ENCODE data around the gene WDR75. TPM values are rescaled to one million over a fixed set of nuclear protein-coding genes. Genes with fewer than 3 reads are reported as not detected.

WDR75 gene
- polyA plus RNA-seq, 3 donors = 3.9 to 20.7 (median 5.8) TPM

DNA sequence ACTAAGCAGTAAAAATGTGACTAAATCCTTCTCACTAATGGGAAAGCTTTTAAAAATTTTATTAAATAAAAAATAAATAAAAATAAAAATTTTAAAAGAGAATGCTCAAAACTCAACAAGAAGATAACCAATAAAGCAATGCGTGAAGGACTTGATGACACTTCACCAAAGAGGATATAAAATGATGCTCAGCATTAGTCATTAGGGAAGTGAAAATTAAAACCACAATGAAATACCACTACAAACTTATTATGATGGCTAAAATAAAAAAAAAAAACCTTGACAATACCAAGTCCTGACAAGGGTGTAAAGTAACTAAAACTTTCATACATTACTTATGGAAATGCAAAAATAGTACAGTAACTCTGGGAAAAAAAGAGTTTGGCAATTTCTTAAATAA, 3.3 kb upstream of the WDR75 start:
- TF ChIP-seq, protein P1, sequence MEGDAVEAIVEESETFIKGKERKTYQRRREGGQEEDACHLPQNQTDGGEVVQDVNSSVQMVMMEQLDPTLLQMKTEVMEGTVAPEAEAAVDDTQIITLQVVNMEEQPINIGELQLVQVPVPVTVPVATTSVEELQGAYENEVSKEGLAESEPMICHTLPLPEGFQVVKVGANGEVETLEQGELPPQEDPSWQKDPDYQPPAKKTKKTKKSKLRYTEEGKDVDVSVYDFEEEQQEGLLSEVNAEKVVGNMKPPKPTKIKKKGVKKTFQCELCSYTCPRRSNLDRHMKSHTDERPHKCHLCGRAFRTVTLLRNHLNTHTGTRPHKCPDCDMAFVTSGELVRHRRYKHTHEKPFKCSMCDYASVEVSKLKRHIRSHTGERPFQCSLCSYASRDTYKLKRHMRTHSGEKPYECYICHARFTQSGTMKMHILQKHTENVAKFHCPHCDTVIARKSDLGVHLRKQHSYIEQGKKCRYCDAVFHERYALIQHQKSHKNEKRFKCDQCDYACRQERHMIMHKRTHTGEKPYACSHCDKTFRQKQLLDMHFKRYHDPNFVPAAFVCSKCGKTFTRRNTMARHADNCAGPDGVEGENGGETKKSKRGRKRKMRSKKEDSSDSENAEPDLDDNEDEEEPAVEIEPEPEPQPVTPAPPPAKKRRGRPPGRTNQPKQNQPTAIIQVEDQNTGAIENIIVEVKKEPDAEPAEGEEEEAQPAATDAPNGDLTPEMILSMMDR (IDR thresholded peaks at IDR 0.05) = no peak
- Histone ChIP-seq H3K9me3 (replicated peaks in 1 of 2; ENCODE audit: control insufficient read depth in 1 of 2, insufficient read depth in 1 of 2, low read length in 2 of 2) (no peaks in the 10 kb centered on the region), H2AFZ (ENCODE audit: insufficient read depth, low read depth, low read length, poor library complexity, severe bottlenecking) (no peak overlapping the region), H3K79me2 (ENCODE audit: insufficient read depth, low read length) (peaks cover 16% of the 10 kb centered on the region), H3K36me3 (replicated peaks in 1 of 2; ENCODE audit: control insufficient read depth in 1 of 2, insufficient read depth in 2 of 2, low read length in 2 of 2) (no peaks in the 10 kb centered on the region), H3K27ac (ENCODE audit: low read depth in 1 of 2, low read length in 2 of 2) (no peak overlapping the region), H3K4me3 (replicated peaks in 1 of 3; ENCODE audit: low read depth in 2 of 3, low read length in 3 of 3) (no peak overlapping the region), H3K4me1 (ENCODE audit: control insufficient read depth in 1 of 2, insufficient read depth in 2 of 2, low read length in 2 of 2) (peaks cover 12 to 27% of the 10 kb centered on the region in 2 donors), H3K9ac (ENCODE audit: insufficient read depth, low read length, poor library complexity, severe bottlenecking) (no peak overlapping the region), H4K20me1 (ENCODE audit: insufficient read depth, low read length) (no peaks in the 10 kb centered on the region), H3K4me2 (replicated peaks; ENCODE audit: extremely low read depth, low read length, poor library complexity, severe bottlenecking) (no peak overlapping the region), H3K27me3 (ENCODE audit: control insufficient read depth in 2 of 2, insufficient read depth in 2 of 2, low read length in 2 of 2) (no peaks in the 10 kb centered on the region)
- DNase-seq = peak; percentile 43 to 71 (median 67)
- intact Hi-C loops (cut with micrococcal nuclease) = no loop called here
- Mint-ChIP-seq H3K27ac (no peak overlapping the region), H3K36me3 (no peaks in the 10 kb centered on the region), H3K27me3 (ENCODE audit: low read depth in 3 of 3) (peaks cover 0 to 5% (median 2%) of the 10 kb centered on the region in 3 donors), H3K4me1 (peaks cover 15% of the 10 kb centered on the region), H3K4me3 (no peak overlapping the region), H3K9me3 (peaks cover 0 to 6% (median 2%) of the 10 kb centered on the region in 7 donors)
- no CpG with 5 or more reads among the region's 1 CpG for WGBS (ENCODE audit: insufficient coverage)

DNA sequence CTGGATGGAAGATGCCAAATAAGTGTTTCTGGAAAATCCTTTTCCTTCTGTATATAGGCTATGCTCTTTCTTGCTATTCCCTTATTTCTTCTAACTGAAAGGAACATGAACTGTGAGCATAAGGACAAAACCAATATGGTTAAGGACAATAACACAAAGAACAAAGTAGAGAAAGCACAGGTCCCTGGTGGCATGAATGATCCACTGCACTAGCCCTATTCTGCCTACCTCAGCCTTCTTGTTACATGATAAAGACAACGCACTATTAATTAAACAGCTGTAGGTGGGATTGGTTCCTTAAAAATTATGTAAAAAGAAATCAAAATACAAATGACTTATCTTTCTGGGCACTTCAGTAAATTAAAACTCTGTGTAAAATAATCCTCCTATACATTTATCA, 1.9 kb upstream of the WDR75 start:
- H3K4me1 ChIP-seq (ENCODE audit: control insufficient read depth in 1 of 2, insufficient read depth in 2 of 2, low read length in 2 of 2) = peaks cover 12 to 34% of the 10 kb centered on the region in 2 donors
- no peak overlapping the region for H3K27ac ChIP-seq (ENCODE audit: low read depth in 1 of 2, low read length in 2 of 2)
- H3K9me3 Mint-ChIP-seq = peaks cover 0 to 4% (median 2%) of the 10 kb centered on the region in 7 donors
- intact Hi-C loops (cut with micrococcal nuclease) = no loop called here
- TF ChIP-seq, protein P1 (IDR thresholded peaks at IDR 0.05) = no peak
- no peak overlapping the region for H2AFZ ChIP-seq (ENCODE audit: insufficient read depth, low read depth, low read length, poor library complexity, severe bottlenecking)
- H3K36me3 ChIP-seq (replicated peaks in 1 of 2; ENCODE audit: control insufficient read depth in 1 of 2, insufficient read depth in 2 of 2, low read length in 2 of 2) = no peaks in the 10 kb centered on the region
- no peak overlapping the region for H3K27ac Mint-ChIP-seq
- H3K4me3 Mint-ChIP-seq = no peak overlapping the region
- peaks cover 15% of the 10 kb centered on the region for H3K4me1 Mint-ChIP-seq
- DNase-seq = no peak
- peaks cover 0 to 3% (median 2%) of the 10 kb centered on the region in 3 donors for H3K27me3 Mint-ChIP-seq (ENCODE audit: low read depth in 3 of 3)
- no peaks in the 10 kb centered on the region for H3K27me3 ChIP-seq (ENCODE audit: control insufficient read depth in 2 of 2, insufficient read depth in 2 of 2, low read length in 2 of 2)
- H3K9me3 ChIP-seq (replicated peaks in 1 of 2; ENCODE audit: control insufficient read depth in 1 of 2, insufficient read depth in 1 of 2, low read length in 2 of 2) = no peaks in the 10 kb centered on the region
- no peak overlapping the region for H3K9ac ChIP-seq (ENCODE audit: insufficient read depth, low read length, poor library complexity, severe bottlenecking)
- peaks cover 30% of the 10 kb centered on the region for H3K79me2 ChIP-seq (ENCODE audit: insufficient read depth, low read length)
- whole genome bisulfite sequencing (ENCODE audit: insufficient coverage) = no CpG with 5 or more reads among the region's 1 CpG
- H3K4me2 ChIP-seq (replicated peaks; ENCODE audit: extremely low read depth, low read length, poor library complexity, severe bottlenecking) = no peak overlapping the region
- H4K20me1 ChIP-seq (ENCODE audit: insufficient read depth, low read length) = no peaks in the 10 kb centered on the region
- H3K36me3 Mint-ChIP-seq = no peaks in the 10 kb centered on the region
- H3K4me3 ChIP-seq (replicated peaks in 1 of 3; ENCODE audit: low read depth in 2 of 3, low read length in 3 of 3) = no peak overlapping the region

All from CD14-positive monocyte (primary cell).